ENCODE measurements around the gene THEMIS. TPM values are rescaled to one million over a fixed set of nuclear protein-coding genes. Genes with fewer than 3 reads are reported as not detected.
A peak's percentile ranks its signal among the peaks of the same experiment; 100 is the strongest.

The THEMIS gene
- total and polyA plus RNA-seq, 4 donors = 0.06 to 0.14 (median 0.10) TPM; not detected in 1

- Histone ChIP-seq H3K4me3 (ENCODE audit: low read depth, low read length) (no peak overlapping the region), H3K4me1 (ENCODE audit: control insufficient read depth, insufficient read depth, low read length) (no peaks in the 10 kb centered on the region), H3K36me3 (ENCODE audit: control insufficient read depth, insufficient read depth, low read length) (no peaks in the 10 kb centered on the region), H3K27me3 (ENCODE audit: control insufficient read depth, insufficient read depth, low read length) (no peaks in the 10 kb centered on the region), H3K9me3 (ENCODE audit: control insufficient read depth, insufficient read depth, low read length) (no peaks in the 10 kb centered on the region), H3K27ac (ENCODE audit: low read depth, low read length) (no peak overlapping the region)
- no peak for DNase-seq (ENCODE audit: low read depth in 4 of 6, low spot score in 6 of 6)
Observed at GRCh38 chr6:127821431-127821830, 79.4 kb downstream of the THEMIS start.

- Histone ChIP-seq H3K36me3 (ENCODE audit: control insufficient read depth, insufficient read depth, low read length) (no peaks in the 10 kb centered on the region), H3K4me3 (ENCODE audit: low read depth, low read length) (no peak overlapping the region), H3K27ac (ENCODE audit: low read depth, low read length) (no peak overlapping the region), H3K9me3 (ENCODE audit: control insufficient read depth, insufficient read depth, low read length) (no peaks in the 10 kb centered on the region), H3K4me1 (ENCODE audit: control insufficient read depth, insufficient read depth, low read length) (no peaks in the 10 kb centered on the region), H3K27me3 (ENCODE audit: control insufficient read depth, insufficient read depth, low read length) (no peaks in the 10 kb centered on the region)
- WGBS (ENCODE audit: insufficient coverage) = 100% methylated on average over 1 of the region's 2 CpGs
- DNase-seq (ENCODE audit: low read depth in 4 of 6, low spot score in 6 of 6) = no peak
Observed at GRCh38 chr6:127818149-127818548, 82.7 kb downstream of the THEMIS start.

- no peaks in the 10 kb centered on the region for H3K9me3 ChIP-seq (ENCODE audit: control insufficient read depth, insufficient read depth, low read length)
- H3K27ac ChIP-seq (ENCODE audit: low read depth, low read length) = no peak overlapping the region
- no peaks in the 10 kb centered on the region for H3K36me3 ChIP-seq (ENCODE audit: control insufficient read depth, insufficient read depth, low read length)
- H3K4me1 ChIP-seq (ENCODE audit: control insufficient read depth, insufficient read depth, low read length) = no peaks in the 10 kb centered on the region
- H3K27me3 ChIP-seq (ENCODE audit: control insufficient read depth, insufficient read depth, low read length) = no peaks in the 10 kb centered on the region
- WGBS (ENCODE audit: insufficient coverage) = 77% methylated on average over 2 of the region's 4 CpGs
- DNase-seq (ENCODE audit: low read depth in 4 of 6, low spot score in 6 of 6) = no peak
- no peak overlapping the region for H3K4me3 ChIP-seq (ENCODE audit: low read depth, low read length)
Observed at GRCh38 chr6:127816643-127817042, 84.2 kb downstream of the THEMIS start.

GRCh38 chr6:127813699-127814027, 87.2 kb downstream of the THEMIS start:
- no peaks in the 10 kb centered on the region for H3K9me3 ChIP-seq (ENCODE audit: control insufficient read depth, insufficient read depth, low read length)
- WGBS (ENCODE audit: insufficient coverage) = no CpG with 5 or more reads among the region's 5 CpGs

GRCh38 chr6:127812985-127813698, 87.7 kb downstream of the THEMIS start:
- Histone ChIP-seq H3K9me3 (ENCODE audit: control insufficient read depth, insufficient read depth, low read length) (no peaks in the 10 kb centered on the region), H3K27ac (ENCODE audit: low read depth, low read length) (no peak overlapping the region), H3K4me1 (ENCODE audit: control insufficient read depth, insufficient read depth, low read length) (no peaks in the 10 kb centered on the region), H3K27me3 (ENCODE audit: control insufficient read depth, insufficient read depth, low read length) (no peaks in the 10 kb centered on the region), H3K4me3 (ENCODE audit: low read depth, low read length) (no peak overlapping the region), H3K36me3 (ENCODE audit: control insufficient read depth, insufficient read depth, low read length) (no peaks in the 10 kb centered on the region)
- WGBS (ENCODE audit: insufficient coverage) = 89% methylated on average over 14 of the region's 16 CpGs
- DNase-seq (ENCODE audit: low read depth in 4 of 6, low spot score in 6 of 6) = no peak

More at GRCh38 chr6:127813699-127814027, 87.2 kb downstream of the THEMIS start:
- Histone ChIP-seq H3K36me3 (ENCODE audit: control insufficient read depth, insufficient read depth, low read length) (no peaks in the 10 kb centered on the region), H3K27ac (ENCODE audit: low read depth, low read length) (no peak overlapping the region), H3K4me1 (ENCODE audit: control insufficient read depth, insufficient read depth, low read length) (no peaks in the 10 kb centered on the region), H3K4me3 (ENCODE audit: low read depth, low read length) (no peak overlapping the region), H3K27me3 (ENCODE audit: control insufficient read depth, insufficient read depth, low read length) (no peaks in the 10 kb centered on the region)
- DNase-seq (ENCODE audit: low read depth in 4 of 6, low spot score in 6 of 6) = no peak

- Histone ChIP-seq H3K27ac (ENCODE audit: low read depth, low read length) (no peak overlapping the region), H3K4me3 (ENCODE audit: low read depth, low read length) (no peak overlapping the region), H3K27me3 (ENCODE audit: control insufficient read depth, insufficient read depth, low read length) (no peaks in the 10 kb centered on the region), H3K36me3 (ENCODE audit: control insufficient read depth, insufficient read depth, low read length) (no peaks in the 10 kb centered on the region), H3K4me1 (ENCODE audit: control insufficient read depth, insufficient read depth, low read length) (no peaks in the 10 kb centered on the region), H3K9me3 (ENCODE audit: control insufficient read depth, insufficient read depth, low read length) (no peaks in the 10 kb centered on the region)
- DNase-seq (ENCODE audit: low read depth in 4 of 6, low spot score in 6 of 6) = peak in 2 of 6 donors; percentile 72 to 87
- WGBS (ENCODE audit: insufficient coverage) = no CpG with 5 or more reads among the region's 4 CpGs
Observed at GRCh38 chr6:127811900-127812570, 88.8 kb downstream of the THEMIS start.

- no peaks in the 10 kb centered on the region for H3K36me3 ChIP-seq (ENCODE audit: control insufficient read depth, insufficient read depth, low read length)
- H3K4me3 ChIP-seq (ENCODE audit: low read depth, low read length) = no peak overlapping the region
- H3K9me3 ChIP-seq (ENCODE audit: control insufficient read depth, insufficient read depth, low read length) = no peaks in the 10 kb centered on the region
- WGBS (ENCODE audit: insufficient coverage) = 75% methylated on average over 3 of the region's 4 CpGs
- DNase-seq (ENCODE audit: low read depth in 4 of 6, low spot score in 6 of 6) = peak in 1 of 6 donors; percentile 70
- H3K27me3 ChIP-seq (ENCODE audit: control insufficient read depth, insufficient read depth, low read length) = no peaks in the 10 kb centered on the region
- no peaks in the 10 kb centered on the region for H3K4me1 ChIP-seq (ENCODE audit: control insufficient read depth, insufficient read depth, low read length)
- no peak overlapping the region for H3K27ac ChIP-seq (ENCODE audit: low read depth, low read length)
Observed at GRCh38 chr6:127807806-127808517, 92.9 kb downstream of the THEMIS start.

GRCh38 chr6:127796713-127797112, 104.1 kb downstream of the THEMIS start:
- Histone ChIP-seq H3K27me3 (ENCODE audit: control insufficient read depth, insufficient read depth, low read length) (no peaks in the 10 kb centered on the region), H3K4me1 (ENCODE audit: control insufficient read depth, insufficient read depth, low read length) (peaks cover 3% of the 10 kb centered on the region), H3K36me3 (ENCODE audit: control insufficient read depth, insufficient read depth, low read length) (no peaks in the 10 kb centered on the region), H3K27ac (ENCODE audit: low read depth, low read length) (no peak overlapping the region), H3K9me3 (ENCODE audit: control insufficient read depth, insufficient read depth, low read length) (no peaks in the 10 kb centered on the region), H3K4me3 (ENCODE audit: low read depth, low read length) (no peak overlapping the region)
- no CpG with 5 or more reads among the region's 1 CpG for WGBS (ENCODE audit: insufficient coverage)
- no peak for DNase-seq (ENCODE audit: low read depth in 4 of 6, low spot score in 6 of 6)

GRCh38 chr6:127794405-127794804, 106.5 kb downstream of the THEMIS start:
- no peak for DNase-seq (ENCODE audit: low read depth in 4 of 6, low spot score in 6 of 6)
- H3K9me3 ChIP-seq (ENCODE audit: control insufficient read depth, insufficient read depth, low read length) = no peaks in the 10 kb centered on the region
- H3K27ac ChIP-seq (ENCODE audit: low read depth, low read length) = no peak overlapping the region
- no CpG with 5 or more reads among the region's 1 CpG for WGBS (ENCODE audit: insufficient coverage)
- no peaks in the 10 kb centered on the region for H3K36me3 ChIP-seq (ENCODE audit: control insufficient read depth, insufficient read depth, low read length)
- H3K4me3 ChIP-seq (ENCODE audit: low read depth, low read length) = no peak overlapping the region
- H3K4me1 ChIP-seq (ENCODE audit: control insufficient read depth, insufficient read depth, low read length) = peaks cover 3% of the 10 kb centered on the region
- H3K27me3 ChIP-seq (ENCODE audit: control insufficient read depth, insufficient read depth, low read length) = no peaks in the 10 kb centered on the region
